Small intestine (tissue), 16 donors: ENCODE measurements around the gene MMP8. TPM values are rescaled to one million over a fixed set of nuclear protein-coding genes. Genes with fewer than 3 reads are reported as not detected.

Experiments used
- DNase-seq, 2 donors: peaks; one replicate each; pipeline versions ENCODE4 v3.0.0 to v3.0.0-alpha.2; 2013
- FAIRE-seq: peaks from 2 replicates; lab custom pipeline; 2012; peaks lifted over from hg19 to GRCh38; lab: Jason Lieb, UNC
- H3K27ac ChIP-seq, 3 donors: one replicate each; pipeline ENCODE4 v1.5.1; 2013; ENCODE audit warnings: low read length in 2 of 3, mild to moderate bottlenecking in 2 of 3, control low read depth in 1 of 3, inconsistent platforms in 1 of 3, low read depth in 1 of 3, moderate library complexity in 1 of 3
- H3K27me3 ChIP-seq, 3 donors: one replicate each; pipeline ENCODE4 v1.6.1; 2013; ENCODE audit warnings: low read length in 3 of 3, inconsistent platforms in 1 of 3; ENCODE audit not compliant: control insufficient read depth in 3 of 3, insufficient read depth in 3 of 3
- H3K36me3 ChIP-seq, 3 donors: one replicate each; pipeline ENCODE4 v1.6.1; 2013; ENCODE audit warnings: low read length in 3 of 3, inconsistent platforms in 1 of 3, low read depth in 1 of 3, mild to moderate bottlenecking in 1 of 3, moderate library complexity in 1 of 3; ENCODE audit not compliant: control insufficient read depth in 3 of 3, insufficient read depth in 2 of 3
- H3K4me1 ChIP-seq, 3 donors: one replicate each; pipeline ENCODE4 v1.6.1; 2013; ENCODE audit warnings: low read length in 2 of 3, inconsistent platforms in 1 of 3, low read depth in 1 of 3, mild to moderate bottlenecking in 1 of 3, moderate library complexity in 1 of 3; ENCODE audit not compliant: control insufficient read depth in 3 of 3, insufficient read depth in 2 of 3
- H3K4me3 ChIP-seq, 3 donors: one replicate each; pipeline ENCODE4 v1.5.1; 2013; ENCODE audit warnings: low read length in 3 of 3, control low read depth in 1 of 3, inconsistent platforms in 1 of 3, low read depth in 1 of 3, mild to moderate bottlenecking in 1 of 3, moderate library complexity in 1 of 3
- H3K9me3 ChIP-seq, 2 donors: one replicate each; pipeline ENCODE4 v1.6.1; 2013; ENCODE audit warnings: low read depth in 1 of 2, low read length in 1 of 2; ENCODE audit not compliant: control insufficient read depth in 2 of 2, insufficient read depth in 1 of 2
- WGBS, 3 donors: extraction: QIAGEN DNeasy Blood & Tissue Kit; methylation state at CpG; one replicate each; pipeline ENCODE4 v1.1.7; 2013; 5-methylcytosine and 5-hydroxymethylcytosine counted together
- long read RNA-seq, 10 donors: transcript quantifications; one replicate each; lab custom pipeline, GENCODE V29; 2026
- polyA plus RNA-seq, 4 donors: library from polyadenylated mRNA; stranded (reverse) in 3 of 4; unstranded in 1 of 4; fragments of 200-250 nt in 3 of 4; fragments of 120-200 nt in 1 of 4; gene quantifications; one replicate each; pipeline versions ENCODE4 v1.2.1 to v1.2.3, GENCODE V29; 2013
- donor health status: healthy with polysubstance abuse.
- donor health status: control.
- donor health status: control.
- donor health status: Bipolar disorder and iron deficiency.
- donor health status: healthy.

Gene MMP8, protein sequence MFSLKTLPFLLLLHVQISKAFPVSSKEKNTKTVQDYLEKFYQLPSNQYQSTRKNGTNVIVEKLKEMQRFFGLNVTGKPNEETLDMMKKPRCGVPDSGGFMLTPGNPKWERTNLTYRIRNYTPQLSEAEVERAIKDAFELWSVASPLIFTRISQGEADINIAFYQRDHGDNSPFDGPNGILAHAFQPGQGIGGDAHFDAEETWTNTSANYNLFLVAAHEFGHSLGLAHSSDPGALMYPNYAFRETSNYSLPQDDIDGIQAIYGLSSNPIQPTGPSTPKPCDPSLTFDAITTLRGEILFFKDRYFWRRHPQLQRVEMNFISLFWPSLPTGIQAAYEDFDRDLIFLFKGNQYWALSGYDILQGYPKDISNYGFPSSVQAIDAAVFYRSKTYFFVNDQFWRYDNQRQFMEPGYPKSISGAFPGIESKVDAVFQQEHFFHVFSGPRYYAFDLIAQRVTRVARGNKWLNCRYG
- polyA plus RNA-seq, result under 1 TPM in 3 of 4 donors, not detected in 1; 0.03 to 0.67 (median 0.18) TPM
- long read RNA-seq, donor 1, result 0 reads
- long read RNA-seq, donor 2, result 0 reads
- long read RNA-seq, donor 3, result 0 reads
- long read RNA-seq, donor 4, result 0 reads
- long read RNA-seq, donor 5, result 0 reads
- long read RNA-seq, donor 6, result 0 reads
- long read RNA-seq, donor 7, result 0 reads
- long read RNA-seq, donor 8, result 0 reads
- long read RNA-seq, donor 9, result 0 reads
- long read RNA-seq, donor 10, result 0 reads

DNA sequence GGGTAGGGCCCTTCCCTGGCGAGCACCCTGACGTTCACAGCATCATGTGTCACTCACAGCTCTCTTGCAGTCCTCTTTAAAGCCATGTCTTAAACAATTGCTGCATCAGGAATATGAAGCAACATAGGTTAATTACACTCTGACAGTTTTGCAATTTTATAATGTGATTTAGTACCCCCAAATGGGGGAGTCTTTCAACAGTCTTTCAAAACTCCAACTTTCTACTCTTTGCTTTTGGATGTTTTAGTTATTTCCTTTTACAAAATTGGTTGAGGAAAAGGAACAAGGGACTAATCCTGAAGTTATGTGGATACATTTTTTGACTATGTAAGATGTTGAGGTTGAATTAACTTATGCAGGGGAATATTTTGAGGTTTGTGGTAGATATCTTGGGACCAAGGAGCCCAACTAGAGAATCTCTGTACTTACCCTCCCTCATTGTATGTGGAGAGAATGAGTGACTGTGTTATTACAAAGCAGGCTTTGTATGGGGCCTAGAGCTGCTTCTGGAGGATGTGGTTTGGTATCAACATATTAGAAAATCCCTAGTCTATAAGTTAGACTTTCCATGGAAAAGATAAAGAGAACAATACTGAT lies at the start of gene MMP8:
Gene MMP8 (minus strand): TSS at position 51 of the 597 bp plus-strand sequence. CDS start 99 bp downstream, outside the sequence.
- DNase-seq, result no peak
- peaks cover 0 to 6% of the 10 kb centered on the region in 2 donors for H3K9me3 ChIP-seq
- WGBS, 3 donors, result 42 to 73% (median 48%) methylated on average over 2 of the region's 2 CpGs
- no peak within 1 kb of the TSS for H3K27ac ChIP-seq
- H3K4me1 ChIP-seq, result no peaks in the 10 kb centered on the region
- H3K4me3 ChIP-seq, result no peak within 1 kb of the TSS
- no peaks in the 10 kb centered on the region for H3K27me3 ChIP-seq
- no peak for FAIRE-seq
- no peaks in the 10 kb centered on the region for H3K36me3 ChIP-seq

DNA sequence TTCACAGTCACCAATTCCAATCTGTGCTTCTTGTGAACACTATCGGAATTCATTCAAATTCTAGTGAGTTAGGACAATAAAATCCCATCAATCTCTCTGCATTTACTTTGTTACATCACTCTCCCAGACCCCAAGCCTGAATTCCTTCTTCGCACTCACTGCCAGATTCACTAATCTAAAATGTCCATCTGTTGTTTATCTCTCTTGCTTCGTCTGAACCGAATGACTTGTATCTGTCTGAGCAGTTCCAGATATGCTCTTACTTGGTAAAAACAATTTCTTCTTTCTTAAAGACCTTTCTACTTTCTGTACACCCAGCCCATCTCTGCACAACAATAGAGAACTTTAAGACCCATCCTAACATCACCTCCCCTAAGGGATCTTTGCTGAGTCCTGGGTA lies 48.6 kb upstream of the MMP8 start:
- Histone ChIP-seq H3K9me3 (no peaks in the 10 kb centered on the region), H3K36me3 (no peaks in the 10 kb centered on the region), H3K27me3 (no peaks in the 10 kb centered on the region), H3K4me1 (no peaks in the 10 kb centered on the region), H3K4me3 (no peak overlapping the region), H3K27ac (no peak overlapping the region)
- 61 to 82% (median 81%) methylated on average over 4 of the region's 4 CpGs for WGBS, 3 donors
- FAIRE-seq (no peak), DNase-seq (no peak)

DNA sequence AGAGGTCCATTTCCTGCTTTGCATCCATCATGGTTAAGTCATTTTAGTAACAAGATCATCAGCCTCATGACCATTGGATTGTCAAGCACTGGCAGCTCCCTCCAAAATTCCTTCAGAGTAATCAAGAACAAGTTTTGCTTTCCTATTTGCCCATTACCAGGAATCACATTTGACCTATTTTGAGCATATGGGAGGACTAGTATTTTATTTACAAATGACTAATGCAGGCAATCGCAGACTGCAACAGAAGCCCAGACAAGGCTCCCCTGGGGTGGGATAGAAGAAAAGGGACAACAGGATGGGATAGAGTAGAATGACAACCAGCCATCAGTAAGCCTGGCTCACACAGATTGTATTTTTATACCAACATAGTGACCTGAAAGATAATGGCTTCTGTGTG lies 46.6 kb upstream of the MMP8 start:
- H3K36me3 ChIP-seq, result no peaks in the 10 kb centered on the region
- no peak overlapping the region for H3K4me3 ChIP-seq
- H3K27ac ChIP-seq, result no peak overlapping the region
- H3K9me3 ChIP-seq, result no peaks in the 10 kb centered on the region
- DNase-seq (no peak), FAIRE-seq (no peak)
- 51 to 79% (median 58%) methylated on average over 1 of the region's 1 CpG for WGBS, 3 donors
- no peaks in the 10 kb centered on the region for H3K27me3 ChIP-seq
- no peaks in the 10 kb centered on the region for H3K4me1 ChIP-seq

DNA sequence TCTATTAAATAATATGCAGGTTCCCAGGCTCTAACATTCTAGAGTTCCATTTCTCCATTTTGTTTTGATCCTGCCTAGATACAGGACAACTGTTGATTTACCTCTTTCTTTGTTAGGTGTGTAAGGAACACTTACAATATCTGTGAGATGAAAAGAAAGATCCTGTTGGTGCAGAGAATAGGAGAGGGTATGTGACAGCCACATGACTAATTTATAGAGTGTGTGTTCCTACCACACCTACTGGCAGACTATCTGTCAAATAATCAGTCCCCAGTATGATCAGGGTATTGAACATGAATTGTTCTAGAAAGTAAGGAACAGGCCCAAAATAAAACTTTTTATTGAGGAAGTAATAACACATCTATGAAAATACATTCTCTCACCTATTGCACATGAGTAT lies 45.4 kb upstream of the MMP8 start:
- Histone ChIP-seq H3K27ac (no peak overlapping the region), H3K36me3 (no peaks in the 10 kb centered on the region), H3K9me3 (no peaks in the 10 kb centered on the region), H3K4me1 (peaks cover 0 to 4% (median 0%) of the 10 kb centered on the region in 3 donors), H3K4me3 (no peak overlapping the region), H3K27me3 (no peaks in the 10 kb centered on the region)
- DNase-seq (no peak), FAIRE-seq (no peak)

DNA sequence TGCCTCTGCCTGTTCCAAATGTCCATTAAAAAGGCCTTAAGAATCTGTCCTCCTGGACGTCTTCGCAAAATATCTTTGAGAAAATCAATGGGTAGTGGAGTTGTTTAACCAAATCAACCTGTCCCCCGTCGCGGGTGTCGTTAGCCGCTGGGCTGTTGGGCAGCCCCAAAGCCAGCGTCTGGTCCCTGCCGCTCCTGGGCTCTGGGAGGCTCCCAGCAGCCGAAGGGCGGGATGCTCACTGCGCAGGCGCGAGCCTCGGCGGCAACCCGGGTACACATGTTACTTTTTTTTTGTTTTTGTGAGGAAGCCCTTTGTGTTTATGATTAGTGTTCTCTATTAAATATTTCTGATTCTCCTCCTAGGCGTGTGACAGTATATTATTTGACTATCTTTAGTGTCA lies 43.0 kb upstream of the MMP8 start:
- FAIRE-seq (no peak), DNase-seq (no peak)
- no peak overlapping the region for H3K27ac ChIP-seq
- peaks cover 0 to 10% (median 0%) of the 10 kb centered on the region in 3 donors for H3K4me1 ChIP-seq
- 68 to 92% (median 76%) methylated on average over 18 of the region's 18 CpGs for WGBS, 3 donors
- no peaks in the 10 kb centered on the region for H3K36me3 ChIP-seq
- H3K4me3 ChIP-seq, result no peak overlapping the region
- no peaks in the 10 kb centered on the region for H3K27me3 ChIP-seq
- H3K9me3 ChIP-seq, result no peaks in the 10 kb centered on the region

DNA sequence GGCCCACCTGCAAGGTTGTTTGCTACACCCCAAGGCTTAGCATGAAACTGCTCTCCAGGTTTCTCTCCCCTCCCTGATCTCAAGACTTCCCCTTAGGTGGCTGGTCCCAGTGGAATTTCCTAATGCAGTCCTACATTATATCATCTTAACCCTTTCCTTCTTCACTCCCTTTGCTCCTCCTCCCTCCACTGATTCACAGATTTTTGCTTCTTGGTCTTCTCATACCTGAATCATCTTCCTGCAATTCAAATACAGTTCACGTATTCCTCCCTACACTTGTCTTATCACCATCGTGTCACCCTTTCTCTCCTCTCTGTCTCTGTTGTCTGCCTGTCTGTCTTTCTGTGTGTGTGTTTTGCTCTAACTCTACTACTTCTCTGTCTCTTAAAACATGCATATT lies 38.7 kb upstream of the MMP8 start:
- Histone ChIP-seq H3K4me3 (no peak overlapping the region), H3K27me3 (no peaks in the 10 kb centered on the region), H3K9me3 (no peaks in the 10 kb centered on the region), H3K4me1 (peaks cover 0 to 10% (median 0%) of the 10 kb centered on the region in 3 donors), H3K36me3 (no peaks in the 10 kb centered on the region), H3K27ac (no peak overlapping the region)
- WGBS, 3 donors, result 66 to 82% (median 77%) methylated on average over 2 of the region's 2 CpGs
- DNase-seq (no peak), FAIRE-seq (no peak)

DNA sequence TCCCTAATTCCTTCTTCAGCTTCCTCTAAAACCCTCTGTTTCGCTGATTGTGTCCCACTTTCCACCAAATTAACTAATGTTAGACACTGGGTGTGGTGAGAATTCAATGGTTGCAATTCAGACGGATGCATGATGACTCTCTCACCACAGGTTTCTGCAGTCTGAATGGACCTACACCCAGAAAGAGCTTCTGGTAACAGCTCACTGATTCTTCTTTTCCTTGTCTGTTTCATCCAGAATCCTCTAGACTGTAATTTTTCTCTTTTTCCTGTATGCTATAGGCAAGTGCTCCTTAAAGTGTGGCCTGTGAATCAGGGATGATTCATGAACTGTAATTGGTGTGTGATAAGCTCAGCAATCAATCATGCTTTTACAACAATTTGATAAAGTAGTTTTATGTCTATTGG lies 37.6 kb upstream of the MMP8 start:
- FAIRE-seq (no peak), DNase-seq (peak in 1 of 2 donors; percentile 52)
- Histone ChIP-seq H3K4me3 (no peak overlapping the region), H3K36me3 (no peaks in the 10 kb centered on the region), H3K27me3 (no peaks in the 10 kb centered on the region), H3K27ac (no peak overlapping the region), H3K4me1 (peaks cover 0 to 10% (median 0%) of the 10 kb centered on the region in 3 donors), H3K9me3 (no peaks in the 10 kb centered on the region)
- 38 to 52% (median 43%) methylated on average over 2 of the region's 2 CpGs for WGBS, 3 donors

DNA sequence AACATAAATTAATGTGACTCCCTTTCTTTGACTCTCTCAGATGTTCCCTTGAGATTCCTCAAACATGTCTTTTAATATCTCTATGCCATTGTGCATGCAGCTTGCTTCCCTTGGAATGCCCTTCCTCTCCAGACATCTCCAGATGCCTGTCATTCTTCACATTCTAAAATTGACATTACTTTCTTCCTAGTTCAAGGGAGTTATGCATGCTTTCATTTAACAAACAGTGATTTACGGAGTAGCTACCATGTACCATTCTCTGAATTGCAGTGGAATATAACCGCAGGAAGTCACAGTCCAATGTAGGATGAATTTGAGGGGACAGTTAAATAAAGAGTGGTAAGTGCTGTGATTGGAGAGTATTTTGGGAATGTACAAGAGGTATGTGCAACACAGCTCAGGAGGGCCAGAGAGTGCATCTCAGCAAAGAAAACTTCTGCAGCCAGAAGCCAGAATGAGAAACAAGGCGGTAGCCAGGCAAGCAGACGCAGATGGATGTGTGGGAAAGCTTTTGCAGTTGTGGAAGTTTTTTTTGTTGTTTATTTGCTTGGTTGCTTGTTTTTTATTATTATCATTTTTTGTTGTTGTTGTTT lies 37.0 kb upstream of the MMP8 start:
- no peak overlapping the region for H3K27ac ChIP-seq
- no peak for FAIRE-seq
- WGBS, 3 donors, result 83 to 93% (median 90%) methylated on average over 4 of the region's 4 CpGs
- DNase-seq, result no peak
- no peak overlapping the region for H3K4me3 ChIP-seq
- H3K36me3 ChIP-seq, result no peaks in the 10 kb centered on the region
- H3K9me3 ChIP-seq, result no peaks in the 10 kb centered on the region
- H3K27me3 ChIP-seq, result no peaks in the 10 kb centered on the region
- H3K4me1 ChIP-seq, result peaks cover 0 to 10% (median 0%) of the 10 kb centered on the region in 3 donors
